IMR-90 (cell line): ENCODE results near the gene IRF4. TPM values are rescaled to one million over a fixed set of nuclear protein-coding genes. Genes with fewer than 3 reads are reported as not detected.

Experiments used
- ATAC-seq: fragments of 200-7000 bp; cut with Tn5 transposase; 2 replicates; pipeline ENCODE4 v1.9.1; 2020; ENCODE audit warnings: low read depth, mild to moderate bottlenecking, moderate library complexity
- BruUV-seq: library from RNA; stranded (reverse); fragments of 400-500 nt; replicated peaks from 2 replicates; lab custom pipeline; 2021; lab: Mats Ljungman, UMichigan
- CTCF ChIA-PET: fragments of 300-600 bp; formaldehyde crosslinking; extraction: SDS; loops from one replicate; lab custom pipeline; 2021; ENCODE audit warnings: antibody characterized with exemption; lab: Yijun Ruan, JAX
- POLR2A ChIA-PET: fragments of 300-600 bp; sonication (Branson Sonifier 250); formaldehyde crosslinking; loops from one replicate; lab custom pipeline; 2022; ENCODE audit warnings: antibody characterized with exemption; ENCODE audit not compliant: unreplicated experiment; lab: Charles Lee
- DNase-seq: peaks from one replicate; pipeline ENCODE4 v3.0.0; 2013
- H2AFZ ChIP-seq: replicated peaks from 2 replicates; pipeline ENCODE3; 2013; ENCODE audit warnings: low read length, mild to moderate bottlenecking; ENCODE audit not compliant: poor library complexity
- H2AK5ac ChIP-seq: 2 replicates; pipeline ENCODE4 v1.6.1; 2013; ENCODE audit warnings: low read depth, low read length, inconsistent platforms
- H2AK9ac ChIP-seq: replicated peaks from 2 replicates; pipeline ENCODE3; 2013; ENCODE audit warnings: mild to moderate bottlenecking, low read depth, low read length, moderate library complexity; ENCODE audit not compliant: poor library complexity
- H2BK120ac ChIP-seq: 2 replicates; pipeline ENCODE4 v1.6.1; 2013; ENCODE audit warnings: low read depth, low read length, inconsistent platforms
- H2BK15ac ChIP-seq: 3 replicates; pipeline ENCODE4 v1.6.1; 2013; ENCODE audit warnings: low read depth, low read length, inconsistent platforms
- H2BK20ac ChIP-seq: 2 replicates; pipeline ENCODE4 v1.6.1; 2013; ENCODE audit warnings: low read depth, mild to moderate bottlenecking, inconsistent platforms, low read length, moderate library complexity
- H2BK5ac ChIP-seq: 2 replicates; pipeline ENCODE4 v1.6.1; 2013; ENCODE audit warnings: mild to moderate bottlenecking, low read depth, low read length, inconsistent platforms; ENCODE audit not compliant: poor library complexity, severe bottlenecking
- H3K14ac ChIP-seq: replicated peaks from 2 replicates; pipeline ENCODE4 v1.6.1; 2013; ENCODE audit warnings: low read depth, low read length, inconsistent platforms
- H3K18ac ChIP-seq: 2 replicates; pipeline ENCODE4 v1.6.1; 2013; ENCODE audit warnings: low read depth, low read length, control low read depth
- H3K23ac ChIP-seq: 2 replicates; pipeline ENCODE4 v1.6.1; 2013; ENCODE audit warnings: low read depth, low read length, inconsistent platforms
- H3K27ac ChIP-seq: 2 replicates; pipeline ENCODE4 v1.5.1; 2013; ENCODE audit warnings: mild to moderate bottlenecking, control low read depth, low read length; ENCODE audit not compliant: insufficient read depth
- H3K27me3 ChIP-seq: 2 replicates; pipeline ENCODE4 v1.6.1; 2013; ENCODE audit warnings: low read length; ENCODE audit not compliant: control insufficient read depth, insufficient read depth
- H3K36me3 ChIP-seq: 2 replicates; pipeline ENCODE4 v1.6.1; 2013; ENCODE audit warnings: low read length, mixed read lengths; ENCODE audit not compliant: control insufficient read depth, insufficient read depth
- H3K4ac ChIP-seq: 2 replicates; pipeline ENCODE4 v1.6.1; 2013; ENCODE audit warnings: low read depth, low read length, inconsistent platforms
- H3K4me1 ChIP-seq: 2 replicates; pipeline ENCODE4 v1.6.1; 2013; ENCODE audit warnings: low read length, mixed read lengths; ENCODE audit not compliant: control insufficient read depth, insufficient read depth
- H3K4me2 ChIP-seq: 2 replicates; pipeline ENCODE4 v1.6.1; 2013; ENCODE audit warnings: low read depth, mild to moderate bottlenecking, control low read depth, low read length, moderate library complexity
- H3K4me3 ChIP-seq: 2 replicates; pipeline ENCODE4 v1.5.1; 2013; ENCODE audit warnings: low read depth, mild to moderate bottlenecking, control low read depth, low read length, moderate library complexity; ENCODE audit not compliant: insufficient read depth
- H3K56ac ChIP-seq: 2 replicates; pipeline ENCODE4 v1.6.1; 2013; ENCODE audit warnings: low read length, inconsistent platforms; ENCODE audit not compliant: insufficient read depth; ENCODE audit errors: extremely low read depth
- H3K79me1 ChIP-seq, 2 experiments: 2 replicates each; pipeline ENCODE4 v1.6.1; 2013; ENCODE audit warnings: low read length in 2 of 2, inconsistent platforms in 1 of 2, low read depth in 1 of 2
- H3K9ac ChIP-seq: 2 replicates; pipeline ENCODE4 v1.6.1; 2013; ENCODE audit warnings: low read depth, low read length, control low read depth
- H3K9me1 ChIP-seq: 2 replicates; pipeline ENCODE4 v1.6.1; 2013; ENCODE audit warnings: low read length, inconsistent platforms; ENCODE audit not compliant: insufficient read depth
- H3K9me3 ChIP-seq: 2 replicates; pipeline ENCODE4 v1.6.1; 2013; ENCODE audit warnings: low read length; ENCODE audit not compliant: control insufficient read depth, insufficient read depth
- H4K20me1 ChIP-seq: 2 replicates; pipeline ENCODE4 v1.6.1; 2013; ENCODE audit warnings: low read length, inconsistent platforms; ENCODE audit not compliant: insufficient read depth
- H4K5ac ChIP-seq: 2 replicates; pipeline ENCODE4 v1.6.1; 2013; ENCODE audit warnings: mild to moderate bottlenecking, low read depth, low read length, control low read depth
- H4K8ac ChIP-seq, 2 experiments: 2 replicates each; pipeline ENCODE4 v1.6.1; 2013; ENCODE audit warnings: low read depth in 2 of 2, low read length in 2 of 2, control low read depth in 1 of 2, inconsistent platforms in 1 of 2
- H4K91ac ChIP-seq: 2 replicates; pipeline ENCODE4 v1.6.1; 2013; ENCODE audit warnings: low read depth, low read length, inconsistent platforms; ENCODE audit not compliant: insufficient read depth
- BHLHE40 ChIP-seq: fragments of 150-350 bp; IDR thresholded peaks from 2 replicates; pipeline ENCODE4 v1.6.1; 2016; ENCODE audit warnings: mild to moderate bottlenecking, low read depth, low read length
- CHD1 ChIP-seq: IDR thresholded peaks from 2 replicates; pipeline ENCODE4 v1.6.1; 2012; ENCODE audit warnings: low read depth, low read length, improper control_type of control experiment
- ELK1 ChIP-seq: fragments of 150-350 bp; IDR thresholded peaks from 2 replicates; pipeline ENCODE4 v1.6.1; 2016; ENCODE audit warnings: low read depth, mild to moderate bottlenecking, low read length, moderate library complexity, borderline replicate concordance
- MAFK ChIP-seq: IDR thresholded peaks from 2 replicates; pipeline ENCODE4 v1.6.1; 2012; ENCODE audit warnings: low read depth, low read length, improper control_type of control experiment
- MAZ ChIP-seq: IDR thresholded peaks from 2 replicates; pipeline ENCODE4 v1.6.1; 2012; ENCODE audit warnings: low read depth, mild to moderate bottlenecking, low read length, improper control_type of control experiment, moderate library complexity, borderline replicate concordance
- MXI1 ChIP-seq: IDR thresholded peaks from 2 replicates; pipeline ENCODE4 v1.6.1; 2012; ENCODE audit warnings: low read depth, mild to moderate bottlenecking, low read length, moderate library complexity, borderline replicate concordance
- NFE2L2 ChIP-seq: fragments of 150-350 bp; IDR thresholded peaks from 2 replicates; pipeline ENCODE4 v1.6.1; 2016; ENCODE audit warnings: low read depth, mild to moderate bottlenecking, low read length
- POLR2A ChIP-seq: IDR thresholded peaks from 2 replicates; pipeline ENCODE4 v1.6.1; 2012; ENCODE audit warnings: mild to moderate bottlenecking, low read depth, low read length
- RCOR1 ChIP-seq: IDR thresholded peaks from 2 replicates; pipeline ENCODE4 v1.6.1; 2012; ENCODE audit warnings: mild to moderate bottlenecking, low read length, improper control_type of control experiment; ENCODE audit not compliant: insufficient replicate concordance
- RFX5 ChIP-seq: IDR thresholded peaks from 2 replicates; pipeline ENCODE4 v1.8.0; 2012; ENCODE audit warnings: low read depth, mild to moderate bottlenecking, low read length, moderate library complexity
- SMC3 ChIP-seq: fragments of 150-350 bp; IDR thresholded peaks from 2 replicates; pipeline ENCODE4 v1.6.1; 2016; ENCODE audit warnings: low read depth, mild to moderate bottlenecking, antibody characterized with exemption, low read length, moderate library complexity
- WGBS, 2 experiments: methylation state at CpG; one replicate each; pipeline versions ENCODE4 v1.1.5 to v1.1.7; 2013; ENCODE audit warnings: missing lambda C conversion rate in 2 of 2; ENCODE audit not compliant: insufficient read length in 1 of 2; ENCODE audit errors: extremely low coverage in 2 of 2; 5-methylcytosine and 5-hydroxymethylcytosine counted together
- dilution Hi-C: fragments of 300-500 bp; cut with HindIII; formaldehyde crosslinking; loops from one replicate; pipeline ENCODE4 v1.14.3; 2018; ENCODE audit warnings: low sequenced_read_pairs; ENCODE audit not compliant: unreplicated experiment
- in situ Hi-C: fragments of 300-500 bp; cut with MboI; formaldehyde crosslinking; loops from 3 replicates; pipeline ENCODE4 v1.14.3; 2019; ENCODE audit warnings: low sequenced_read_pairs, inconsistent platforms, mixed read lengths
- intact Hi-C: fragments of 100-400 bp; cut with micrococcal nuclease; formaldehyde crosslinking; loops from 2 replicates; pipeline ENCODE4 v1.10.0; 2022
- polyA plus RNA-seq, 3 experiments: library from polyadenylated mRNA; depleted of rRNA; stranded (reverse); fragments of >200 nt; gene quantifications; 2 replicates each; pipeline ENCODE4 v1.2.3, GENCODE V29; 2012; ENCODE audit warnings: low replicate concordance in 1 of 3
- total RNA-seq: library from RNA; depleted of rRNA; stranded (reverse); fragments of >200 nt; gene quantifications from 2 replicates; pipeline ENCODE4 v1.2.3, GENCODE V29; 2012
- TF ChIP-seq, protein P1 (sequence below): fragments of 150-350 bp; IDR thresholded peaks from 2 replicates; pipeline ENCODE4 v1.6.1; 2017; ENCODE audit warnings: mild to moderate bottlenecking, antibody characterized with exemption, low read length, low read depth

Gene IRF4
- total and polyA plus RNA-seq, 2 of the 4 experiments (the other 2 are of a cell fraction), result not detected

DNA sequence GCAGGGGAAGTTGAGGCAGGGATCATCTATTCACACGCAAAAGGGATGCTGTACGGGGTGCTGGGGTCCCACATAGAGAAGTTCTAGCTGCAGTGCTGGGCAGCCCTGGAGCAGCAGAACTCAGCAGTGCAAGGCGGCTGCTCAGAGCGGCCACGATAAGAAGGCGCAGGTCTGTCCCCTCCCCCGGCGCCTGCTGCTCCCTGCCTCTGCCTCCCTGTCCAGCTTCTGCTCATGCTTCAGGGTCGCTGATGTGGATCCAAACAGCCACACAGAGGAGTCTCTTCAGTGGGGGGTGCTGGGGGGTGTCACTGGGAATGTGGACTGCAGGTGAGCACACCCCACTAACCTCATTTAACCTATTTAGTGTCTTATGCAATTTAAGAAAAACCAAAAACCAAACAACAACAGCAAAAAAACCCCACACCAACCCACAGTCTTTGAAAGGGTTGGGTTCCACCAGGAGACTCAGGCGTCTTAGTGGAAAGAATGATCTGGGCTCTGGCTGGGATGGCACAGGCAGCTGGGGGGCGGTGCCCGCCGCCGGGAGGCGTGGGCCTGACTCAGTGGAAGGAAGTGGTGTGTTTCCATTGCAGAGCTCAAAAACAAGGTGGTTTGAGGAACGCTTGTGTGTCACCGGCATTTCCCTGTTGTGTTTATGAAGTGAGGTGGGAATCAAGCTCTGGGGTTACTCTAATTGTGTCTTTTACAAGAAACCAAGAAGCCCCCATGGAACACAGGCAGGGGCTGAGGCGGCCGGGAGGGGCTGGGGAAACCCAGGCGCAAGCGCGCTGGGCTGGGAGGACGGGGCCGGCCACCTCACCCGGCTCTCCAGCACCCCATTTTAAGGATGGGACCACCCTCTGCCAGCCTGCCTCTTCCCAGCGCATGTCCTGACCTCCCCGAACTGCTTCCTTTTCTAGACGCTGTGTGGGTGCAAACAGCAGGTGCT lies 55.1 kb downstream of the IRF4 start:
- Histone ChIP-seq H3K9me3 (no peaks in the 10 kb centered on the region; the same call in 1 of the 2 replicates), H2AFZ (no peak overlapping the region), H2BK5ac (no peak overlapping the region), H4K20me1 (no peaks in the 10 kb centered on the region), H4K5ac (no peak overlapping the region), H3K14ac (no peak overlapping the region), H4K8ac (no peak overlapping the region), H3K27me3 (peaks cover 3% of the 10 kb centered on the region; the same call in 1 of the 2 replicates), H3K27ac (no peak overlapping the region), H3K4ac (no peak overlapping the region), H2BK120ac (no peak overlapping the region), H3K79me1 (no peaks in the 10 kb centered on the region), H2AK5ac (no peak overlapping the region), H2AK9ac (no peak overlapping the region), H3K56ac (no peak overlapping the region), H3K36me3 (no peaks in the 10 kb centered on the region), H3K9ac (no peak overlapping the region), H3K9me1 (no peaks in the 10 kb centered on the region), H2BK20ac (no peak overlapping the region), H3K4me2 (no peak overlapping the region), H3K4me1 (no peaks in the 10 kb centered on the region), H4K91ac (no peak overlapping the region), H3K18ac (no peak overlapping the region), H2BK15ac (no peak overlapping the region), H3K23ac (no peak overlapping the region), H3K4me3 (no peak overlapping the region)
- no peak for TF ChIP-seq RFX5
- no peak for TF ChIP-seq BHLHE40
- no peak for TF ChIP-seq MAZ
- TF ChIP-seq POLR2A, result no peak
- TF ChIP-seq NFE2L2, result no peak
- no peak for TF ChIP-seq RCOR1
- no peak for TF ChIP-seq ELK1
- no peak for TF ChIP-seq MAFK
- no peak for TF ChIP-seq MXI1
- TF ChIP-seq SMC3, result no peak
- TF ChIP-seq, protein P1, sequence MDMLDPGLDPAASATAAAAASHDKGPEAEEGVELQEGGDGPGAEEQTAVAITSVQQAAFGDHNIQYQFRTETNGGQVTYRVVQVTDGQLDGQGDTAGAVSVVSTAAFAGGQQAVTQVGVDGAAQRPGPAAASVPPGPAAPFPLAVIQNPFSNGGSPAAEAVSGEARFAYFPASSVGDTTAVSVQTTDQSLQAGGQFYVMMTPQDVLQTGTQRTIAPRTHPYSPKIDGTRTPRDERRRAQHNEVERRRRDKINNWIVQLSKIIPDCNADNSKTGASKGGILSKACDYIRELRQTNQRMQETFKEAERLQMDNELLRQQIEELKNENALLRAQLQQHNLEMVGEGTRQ, result no peak
- TF ChIP-seq CHD1, result no peak
- ChIA-PET CTCF (no interaction called here), POLR2A (no interaction called here)
- in situ Hi-C loops, result no loop called here
- dilution Hi-C loops, result no loop called here
- no TSS peak for BruUV-seq
- WGBS, 2 experiments, result 94% methylated on average over 9 of the region's 28 CpGs; no CpG with 5 or more reads in 1 of the 2 experiments
- intact Hi-C loops, result no loop called here
- DNase-seq, result no peak
- ATAC-seq, result no peak
